CD4-positive, alpha-beta T cell treated with Interleukin-17A for 1 hour (primary cell): ENCODE measurements around the gene PKNOX2.

Experiments
- DNase-seq: peaks from one replicate; pipeline ENCODE4 v3.0.0-alpha.2; 2020

Gene PKNOX2

DNA sequence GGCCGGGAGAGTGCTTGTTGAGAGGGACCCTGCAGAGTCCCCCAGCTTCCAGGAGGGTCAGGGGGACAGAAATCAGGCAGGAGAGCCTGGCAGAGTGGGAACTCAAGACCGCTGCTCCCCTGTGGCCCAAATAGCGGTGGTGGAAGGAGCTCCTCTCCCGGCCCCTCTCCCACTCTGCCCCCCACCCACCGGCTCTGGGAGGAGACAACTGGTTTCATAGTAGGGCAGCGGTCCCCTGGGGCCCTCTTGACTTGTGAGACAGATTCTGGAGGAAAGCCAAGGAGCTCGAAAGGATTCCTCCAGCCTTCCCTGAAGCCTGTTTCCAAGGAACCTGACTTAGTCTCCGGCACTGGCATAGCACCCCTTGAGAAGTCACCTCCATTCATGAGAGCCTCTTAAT is 10.1 kb downstream of the PKNOX2 start:
- no peak for DNase-seq

DNA sequence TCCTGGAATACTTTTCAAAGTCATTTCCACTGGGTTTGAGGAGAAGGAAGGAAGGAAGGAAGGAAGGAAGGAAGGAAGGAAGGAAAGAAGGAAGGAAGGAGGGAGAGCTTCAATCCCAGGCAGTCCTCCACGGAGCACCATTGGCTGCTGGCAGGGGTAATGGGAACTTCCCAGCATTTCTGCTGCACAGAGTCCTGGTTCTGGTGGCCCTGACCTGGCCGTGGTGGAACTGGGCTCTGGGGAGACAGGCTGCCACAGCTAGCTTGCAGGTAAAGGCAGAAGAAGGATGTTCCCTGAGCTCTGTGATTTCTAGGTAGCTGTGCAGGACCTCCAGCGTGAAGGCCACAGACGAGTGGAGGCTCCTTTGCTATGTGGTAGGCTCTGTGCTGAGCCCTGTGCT is 10.6 kb downstream of the PKNOX2 start:
- no peak for DNase-seq

DNA sequence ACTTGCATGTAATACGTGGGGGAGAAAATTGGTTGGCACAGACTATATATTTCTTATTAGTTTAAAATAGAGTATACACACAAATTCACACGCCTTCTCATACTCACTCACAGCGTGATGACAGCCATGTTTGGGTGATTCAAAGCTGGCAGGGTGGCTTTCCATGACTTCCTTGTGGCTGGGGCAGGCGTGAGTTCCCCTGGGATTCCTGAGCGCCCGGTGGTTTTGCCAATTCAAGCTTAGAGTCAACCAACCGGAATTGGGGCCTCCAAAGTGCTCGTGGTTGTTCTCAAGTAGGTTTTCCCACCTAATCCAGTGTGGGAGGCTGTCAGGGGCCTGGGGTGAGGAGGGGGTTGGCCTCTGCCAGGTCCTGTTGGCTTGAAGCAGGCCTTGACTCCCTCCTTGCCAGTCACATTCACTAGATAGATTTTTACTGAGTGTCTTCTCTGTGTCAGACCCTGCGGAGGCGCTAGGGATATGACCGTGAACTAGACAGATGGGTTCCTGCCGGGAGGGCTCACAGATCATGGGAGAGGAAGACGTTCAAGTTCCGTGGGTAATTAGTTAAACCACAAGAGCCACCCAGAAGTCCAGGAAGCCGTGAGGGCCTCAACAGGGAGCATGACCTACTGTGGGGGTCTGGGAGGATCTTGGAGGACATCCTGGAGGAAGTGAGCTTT is 11.5 kb downstream of the PKNOX2 start:
- no peak for DNase-seq

DNA sequence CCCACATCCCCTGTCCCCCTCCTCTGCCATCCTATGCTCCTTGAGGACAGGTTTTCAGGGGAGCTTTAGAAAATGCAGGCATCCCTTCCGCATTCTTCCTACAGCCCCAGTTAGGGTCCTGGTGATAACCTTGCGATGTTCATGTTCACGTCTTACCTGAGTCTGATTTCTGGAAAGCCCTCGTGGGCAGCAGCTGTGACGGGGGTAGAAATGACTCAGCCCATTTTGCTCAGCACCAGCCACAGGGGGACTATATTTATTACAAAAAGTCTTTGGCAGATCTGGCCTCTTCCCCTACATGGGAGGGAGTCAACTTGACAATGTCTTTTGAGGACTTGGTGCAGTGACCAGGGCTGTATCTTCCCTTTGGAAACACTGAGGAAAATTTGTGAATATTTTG is 12.3 kb downstream of the PKNOX2 start:
- no peak for DNase-seq

DNA sequence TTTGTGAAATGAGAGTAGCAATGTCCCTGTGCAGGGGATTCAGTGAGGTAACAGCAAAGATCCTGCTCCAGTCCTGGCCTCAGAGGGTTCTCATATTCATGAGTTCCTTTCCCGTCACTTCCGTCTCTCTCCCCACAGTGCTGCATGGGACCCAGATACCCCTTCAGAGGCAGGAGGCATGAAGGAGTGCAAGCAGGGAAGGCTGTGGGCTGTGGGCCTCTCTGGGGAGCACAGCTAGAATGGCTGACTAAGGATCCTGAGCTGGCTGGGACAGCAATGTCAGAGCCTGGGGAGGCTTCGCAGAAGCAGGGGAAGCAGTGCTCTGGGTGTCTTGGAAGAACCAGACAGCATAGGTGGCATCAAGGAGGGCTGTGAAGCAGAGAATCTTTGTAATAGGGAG is 13.0 kb downstream of the PKNOX2 start:
- DNase-seq: no peak

DNA sequence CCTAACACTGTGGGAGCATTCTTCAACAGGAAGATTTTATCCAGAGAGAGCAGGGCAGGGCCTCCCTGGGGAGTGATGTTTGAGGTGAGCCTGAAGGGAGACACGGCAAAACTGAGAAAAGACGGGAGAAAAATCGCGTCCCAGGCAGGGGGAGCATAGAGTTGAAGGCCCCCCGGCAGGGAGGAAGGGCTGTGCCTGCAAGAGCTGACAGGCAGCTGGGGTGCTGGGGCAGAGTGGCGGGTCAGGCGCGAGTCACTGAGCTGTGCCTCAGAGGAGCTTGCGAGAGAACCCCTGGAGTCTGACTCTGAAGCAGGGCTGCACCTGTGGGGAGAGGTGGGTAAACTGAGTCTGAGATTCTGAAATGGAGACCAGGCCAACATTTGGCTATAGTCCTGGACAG is 14.8 kb downstream of the PKNOX2 start:
- no peak for DNase-seq

DNA sequence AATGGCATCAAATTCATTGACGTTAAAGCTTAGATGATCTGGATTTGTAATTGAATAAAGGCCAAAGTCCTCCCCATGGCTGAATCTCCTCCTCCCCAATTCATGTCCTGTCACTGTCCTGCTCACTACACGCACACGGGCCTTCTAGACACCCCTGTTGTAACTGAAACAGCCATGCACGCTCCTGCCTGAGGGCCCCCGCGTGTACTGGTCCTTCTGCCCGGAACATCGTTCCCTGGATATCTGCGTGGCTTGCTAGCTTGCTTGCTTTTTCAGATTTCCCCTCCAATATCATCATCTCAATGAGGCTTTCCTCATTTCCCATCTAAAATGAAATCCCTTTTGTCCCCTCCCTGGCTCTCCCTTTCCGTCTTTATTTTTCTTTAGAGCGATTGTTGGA is 15.3 kb downstream of the PKNOX2 start:
- no peak for DNase-seq

DNA sequence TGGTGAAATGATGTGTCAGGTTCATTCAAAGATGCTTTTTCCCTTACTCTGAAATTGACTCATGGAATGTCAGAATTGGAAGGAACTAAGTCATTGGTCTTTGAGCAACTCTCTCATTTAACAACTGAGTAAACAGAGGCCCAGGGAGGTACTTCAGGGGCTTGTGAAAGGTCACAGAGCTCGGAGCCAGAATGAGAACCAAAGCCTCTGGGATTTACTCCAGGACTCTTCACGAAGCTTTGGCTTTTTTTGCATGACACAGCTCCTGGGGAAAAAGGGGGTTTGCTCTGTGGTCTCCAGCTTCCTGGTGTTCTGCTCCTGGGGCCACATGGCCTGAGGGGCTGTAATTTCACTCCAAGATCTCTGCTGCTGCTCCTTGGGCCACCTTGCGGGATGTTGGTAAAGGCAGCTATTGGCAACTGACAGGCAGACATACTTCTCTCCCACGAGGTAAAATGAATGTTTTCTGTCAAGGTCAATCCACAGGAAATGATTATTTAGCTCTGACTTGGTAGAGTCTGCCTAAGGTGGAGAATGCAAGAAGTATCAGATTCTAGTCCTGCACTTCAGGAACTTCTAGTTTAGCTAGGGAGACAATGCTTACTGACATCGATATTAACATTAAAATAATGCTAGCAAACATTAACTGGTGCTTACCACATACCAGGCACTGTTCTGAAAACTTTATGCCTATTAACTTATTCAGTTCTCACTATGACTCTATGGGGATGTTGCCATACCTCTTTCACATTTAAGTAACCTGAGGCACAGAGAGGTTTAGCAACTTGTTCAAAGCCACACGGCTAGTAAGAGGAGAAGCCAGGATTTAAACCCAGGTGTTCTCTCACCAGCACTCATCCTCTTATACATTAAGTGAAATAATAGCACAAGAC is 16.1 kb downstream of the PKNOX2 start:
- DNase-seq: no peak

DNA sequence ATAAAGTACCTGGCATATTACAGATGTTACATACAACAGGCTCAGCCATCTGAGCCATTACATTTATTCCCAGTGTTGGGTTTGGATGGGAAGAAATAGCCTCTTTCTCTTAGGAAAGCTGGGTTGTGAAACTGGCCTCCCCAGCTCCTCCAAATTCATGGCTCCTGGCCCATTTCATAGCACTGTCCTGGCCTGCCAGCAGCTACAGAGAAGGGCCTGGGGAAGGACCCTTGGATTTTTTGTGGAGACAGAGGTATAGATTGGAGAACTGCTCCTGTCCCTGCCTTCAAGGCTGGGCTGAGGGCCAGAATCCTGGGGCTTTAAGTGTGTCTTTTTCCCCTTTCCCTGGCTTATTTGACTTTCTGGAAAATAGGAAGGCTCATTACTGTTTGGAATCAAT is 18.0 kb downstream of the PKNOX2 start:
- DNase-seq: no peak

DNA sequence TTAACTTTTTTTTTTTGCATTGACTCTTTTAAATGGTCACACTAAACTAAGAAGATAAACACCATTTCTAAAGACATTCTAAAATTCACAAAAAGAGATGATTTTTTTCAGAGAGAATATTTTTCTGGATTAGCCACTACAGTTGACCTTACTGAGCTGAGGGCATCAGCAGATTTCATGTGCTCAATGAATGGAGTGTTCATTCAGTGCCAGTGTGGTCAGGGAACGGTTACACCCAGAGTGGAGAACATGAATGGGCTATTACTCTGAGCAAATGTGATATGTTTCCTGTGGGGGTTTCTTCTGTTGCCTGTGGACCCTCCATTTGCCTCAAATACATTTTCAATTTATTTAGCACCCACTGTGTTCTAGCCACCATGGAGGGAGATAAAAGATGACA is 19.1 kb downstream of the PKNOX2 start:
- no peak for DNase-seq

DNA sequence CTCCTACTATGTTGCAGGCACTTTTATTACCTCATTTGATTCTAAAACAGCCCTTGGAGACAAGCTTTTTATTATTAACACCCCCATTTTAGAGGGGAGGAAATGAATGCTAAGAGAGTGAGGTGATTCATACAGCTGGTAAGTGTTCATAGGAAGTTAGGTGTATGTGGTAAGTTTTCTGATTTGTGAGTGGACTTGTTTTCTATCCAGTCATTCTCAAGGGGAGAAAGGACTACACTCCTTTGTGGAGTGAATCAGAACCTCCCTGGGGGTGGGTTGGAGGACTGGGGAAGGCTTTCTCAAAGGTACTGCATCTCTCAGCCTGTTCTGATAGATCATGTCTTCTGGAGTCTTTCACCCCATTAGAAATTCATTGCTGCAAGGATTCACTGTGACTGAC is 23.5 kb downstream of the PKNOX2 start:
- no peak for DNase-seq

DNA sequence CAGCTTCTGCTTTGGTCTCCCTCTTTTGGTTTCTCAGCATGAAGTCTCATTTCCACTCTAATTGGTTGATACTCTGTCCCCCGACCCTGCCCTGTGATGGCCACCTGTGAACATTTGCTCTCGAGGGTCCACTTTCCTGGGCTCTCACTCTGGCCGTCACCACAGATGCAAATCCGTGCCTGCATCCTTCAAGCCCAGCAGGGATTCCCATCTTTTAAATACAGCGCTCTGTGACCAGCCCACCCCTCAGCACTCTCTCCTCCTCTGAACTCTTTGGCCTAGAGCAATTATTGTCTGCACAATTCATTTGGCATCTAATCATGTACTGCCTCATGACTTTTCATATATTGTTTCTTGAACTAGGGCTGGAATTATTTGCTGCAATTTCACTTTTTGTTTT is 26.0 kb downstream of the PKNOX2 start:
- no peak for DNase-seq

DNA sequence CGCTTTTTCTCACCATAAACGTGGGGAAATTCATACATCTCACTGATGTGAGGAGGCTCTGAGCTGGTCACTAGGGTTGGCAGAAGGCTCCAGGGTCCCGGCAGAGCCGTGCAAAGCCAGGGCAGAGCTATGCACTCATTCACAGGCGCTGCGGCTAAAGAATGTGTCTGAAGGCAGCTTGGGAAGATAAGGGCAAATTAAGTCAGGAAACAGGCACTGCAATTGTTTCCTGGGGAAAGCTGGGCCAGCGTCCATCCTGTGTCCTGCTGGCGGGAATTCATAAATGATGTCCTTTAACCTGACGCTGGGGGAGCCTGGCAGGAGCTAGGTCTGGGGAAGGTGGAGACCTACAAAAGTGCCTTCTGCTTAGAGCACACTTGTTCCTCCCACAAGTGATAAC is 27.6 kb downstream of the PKNOX2 start:
- no peak for DNase-seq

DNA sequence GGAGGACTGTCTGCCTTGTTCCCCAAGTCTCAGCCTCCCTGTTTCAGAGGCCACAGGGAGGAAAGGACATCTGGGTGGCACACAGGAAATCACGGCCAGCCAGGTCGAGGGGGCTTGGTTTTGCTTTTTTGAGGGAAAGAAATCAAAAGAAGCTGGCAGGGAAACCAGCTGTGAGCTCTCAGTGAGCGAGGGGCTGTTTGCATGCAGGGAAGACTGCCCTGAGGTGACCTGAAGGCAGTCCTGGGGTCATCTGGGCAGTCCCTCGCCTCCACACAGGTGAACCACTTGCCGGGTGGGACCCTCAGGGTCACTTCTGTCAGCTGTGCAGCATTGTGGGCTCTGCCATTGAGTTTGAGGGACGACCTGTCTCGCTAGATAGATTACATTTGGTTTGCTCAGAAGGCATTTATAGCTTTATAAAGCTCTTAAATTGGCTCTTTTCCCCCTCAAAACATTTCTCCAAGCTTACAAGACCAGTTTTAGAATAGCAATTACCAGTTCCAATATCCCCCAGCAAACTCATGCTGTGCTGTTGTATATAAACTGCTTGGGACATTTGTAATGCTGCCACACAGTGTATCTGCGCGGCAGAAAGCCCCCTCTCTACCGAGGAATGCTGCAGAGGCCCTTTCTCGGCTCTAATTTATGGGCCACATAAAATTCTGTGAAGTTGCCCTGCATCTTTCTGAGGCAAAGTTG is 28.3 kb downstream of the PKNOX2 start:
- DNase-seq: no peak

DNA sequence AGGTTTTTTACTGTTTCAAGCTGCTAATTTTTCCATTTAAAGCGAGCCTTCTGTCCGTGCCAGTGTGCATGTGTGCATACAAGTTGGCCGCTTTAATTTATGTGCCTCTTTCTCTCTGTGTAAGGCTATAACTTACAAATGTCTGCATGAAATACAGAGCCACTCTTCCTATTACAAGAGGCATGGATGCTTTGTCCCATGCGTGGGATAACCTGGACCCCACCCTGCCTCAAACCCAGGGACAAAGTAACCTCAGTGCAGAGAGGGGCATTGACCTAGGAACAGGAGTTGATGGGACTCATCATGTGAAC is 28.8 kb downstream of the PKNOX2 start:
- no peak for DNase-seq

DNA sequence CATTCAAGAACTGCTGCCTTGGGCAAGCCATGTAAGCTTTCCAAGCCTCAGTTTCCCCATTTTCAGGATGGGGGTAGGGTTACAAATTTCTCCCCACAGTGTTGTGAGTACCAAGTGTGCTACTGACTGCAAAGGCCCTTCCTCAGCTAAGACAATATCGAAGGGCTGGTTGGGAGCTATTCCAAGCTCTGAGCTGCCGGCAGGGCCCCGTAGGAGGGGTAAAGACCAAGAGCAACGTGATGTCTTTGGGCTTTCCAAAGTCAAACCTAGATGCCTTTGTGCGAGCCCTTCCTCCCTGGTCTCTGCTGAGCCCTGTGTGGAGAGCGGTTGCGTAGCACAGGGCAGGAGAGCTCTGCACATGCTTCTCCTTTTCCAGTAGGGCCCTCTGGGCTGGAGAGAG is 29.3 kb downstream of the PKNOX2 start:
- no peak for DNase-seq

DNA sequence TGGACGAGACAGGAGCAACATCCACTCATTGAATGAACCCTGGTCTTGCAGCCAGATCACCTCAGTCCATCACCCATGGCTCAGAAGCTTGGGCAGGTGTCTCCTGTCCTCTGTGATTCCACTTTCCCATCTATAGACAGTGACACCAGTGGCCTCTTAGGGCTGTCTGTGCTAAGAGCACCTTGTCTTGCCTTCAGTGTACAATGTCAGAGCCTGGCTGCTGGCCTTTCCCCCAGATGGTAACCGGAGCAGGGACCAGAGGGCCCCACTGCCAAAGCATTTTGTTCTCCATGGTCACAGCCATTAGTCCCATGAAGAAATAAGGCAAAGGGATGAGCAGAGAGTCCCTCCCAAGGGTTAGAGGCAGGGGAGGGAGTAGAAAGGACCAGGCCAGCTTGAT is 35.4 kb downstream of the PKNOX2 start:
- DNase-seq: no peak

DNA sequence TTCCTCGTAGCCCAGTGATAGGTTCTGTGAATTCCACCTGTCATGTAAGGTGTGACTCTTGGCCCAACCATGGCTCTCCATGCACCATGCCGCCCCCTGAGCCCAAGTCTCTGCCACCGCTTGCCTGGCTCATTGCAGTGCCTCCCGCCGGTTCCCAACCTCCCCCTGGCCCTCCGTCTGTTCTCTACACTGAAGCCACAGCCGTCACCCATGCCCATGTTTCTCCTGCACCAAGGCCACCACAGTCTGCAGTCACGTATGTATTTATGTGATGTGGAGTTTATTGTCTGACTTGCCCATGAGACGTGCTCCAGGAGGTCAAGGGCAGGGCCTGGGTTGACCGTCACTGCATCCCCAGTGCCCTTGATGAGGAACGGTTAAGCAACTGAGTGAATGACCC is 35.9 kb downstream of the PKNOX2 start:
- DNase-seq: no peak

DNA sequence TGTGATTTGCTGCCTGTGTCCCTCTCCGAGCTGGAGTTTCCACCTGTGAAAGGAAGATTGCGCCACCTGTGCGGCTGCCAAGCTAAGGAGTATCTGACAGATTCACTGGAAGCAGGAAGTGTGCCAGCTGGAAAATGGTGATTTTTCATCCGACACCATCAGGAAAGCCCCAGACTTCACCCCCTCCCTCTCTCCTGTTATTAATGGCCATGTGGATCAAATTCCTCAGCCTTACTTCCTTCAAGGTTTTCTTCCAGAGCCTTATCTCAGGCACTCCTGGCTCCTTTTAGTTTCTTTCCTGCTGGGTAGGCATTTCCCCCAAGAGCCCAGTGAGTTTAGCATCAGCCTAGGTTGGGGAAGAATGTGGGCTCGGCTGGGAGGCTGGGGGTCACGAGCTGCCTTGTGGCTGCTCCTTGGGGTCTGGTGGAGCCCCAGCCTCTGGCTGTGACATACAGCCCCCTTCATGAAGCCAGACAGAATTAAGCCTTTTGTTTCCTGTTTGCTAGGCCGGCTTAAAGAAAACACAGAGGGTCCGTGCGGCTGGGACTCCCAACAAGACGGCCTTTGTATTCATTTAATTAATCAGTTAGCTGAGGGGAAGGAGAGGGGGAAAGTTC is 37.1 kb downstream of the PKNOX2 start:
- no peak for DNase-seq

DNA sequence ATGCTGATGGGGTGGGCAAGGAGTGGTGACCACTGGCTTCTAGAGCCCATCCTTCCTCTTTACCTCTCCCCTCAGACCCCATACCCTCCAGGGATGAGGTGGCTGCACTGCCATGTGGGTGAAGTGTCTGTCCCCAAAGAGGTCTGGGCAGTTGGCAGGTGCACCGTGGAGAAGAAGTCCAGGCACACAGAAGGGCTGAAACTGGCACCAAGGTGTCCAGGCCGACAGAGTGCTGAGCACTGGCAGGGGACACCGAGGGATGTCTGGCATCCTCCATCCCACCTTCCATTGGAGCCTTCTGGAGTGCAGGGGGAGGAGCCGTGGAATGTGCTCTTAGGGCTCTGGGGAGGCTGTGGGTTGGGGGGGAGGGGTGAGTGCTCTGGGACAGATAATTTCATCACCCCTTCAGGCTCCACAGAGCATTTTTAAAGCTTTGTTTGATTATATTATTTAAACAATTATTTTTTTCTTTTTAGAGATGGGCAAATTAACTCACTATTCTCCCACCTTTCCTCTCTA is 37.9 kb downstream of the PKNOX2 start:
- DNase-seq: no peak

DNA sequence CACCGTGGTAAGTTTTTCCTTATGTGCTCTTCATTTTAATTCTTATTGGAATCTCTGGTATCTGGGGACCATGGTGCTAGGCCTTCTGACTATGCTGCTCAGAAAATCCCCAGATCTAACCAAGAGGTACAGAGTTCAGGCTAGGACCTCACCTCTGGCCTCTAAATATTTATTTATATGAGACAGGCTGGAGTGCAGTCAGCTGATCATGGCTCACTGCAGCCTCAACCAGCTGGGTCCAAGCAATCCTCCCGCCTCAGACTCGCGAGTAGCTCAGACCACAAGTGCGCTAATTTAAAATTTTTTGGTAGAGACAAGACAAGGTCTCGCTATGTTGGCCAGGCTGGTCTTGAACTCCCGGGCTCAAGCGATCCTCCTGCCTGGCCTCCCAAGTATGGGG is 38.4 kb downstream of the PKNOX2 start:
- no peak for DNase-seq

DNA sequence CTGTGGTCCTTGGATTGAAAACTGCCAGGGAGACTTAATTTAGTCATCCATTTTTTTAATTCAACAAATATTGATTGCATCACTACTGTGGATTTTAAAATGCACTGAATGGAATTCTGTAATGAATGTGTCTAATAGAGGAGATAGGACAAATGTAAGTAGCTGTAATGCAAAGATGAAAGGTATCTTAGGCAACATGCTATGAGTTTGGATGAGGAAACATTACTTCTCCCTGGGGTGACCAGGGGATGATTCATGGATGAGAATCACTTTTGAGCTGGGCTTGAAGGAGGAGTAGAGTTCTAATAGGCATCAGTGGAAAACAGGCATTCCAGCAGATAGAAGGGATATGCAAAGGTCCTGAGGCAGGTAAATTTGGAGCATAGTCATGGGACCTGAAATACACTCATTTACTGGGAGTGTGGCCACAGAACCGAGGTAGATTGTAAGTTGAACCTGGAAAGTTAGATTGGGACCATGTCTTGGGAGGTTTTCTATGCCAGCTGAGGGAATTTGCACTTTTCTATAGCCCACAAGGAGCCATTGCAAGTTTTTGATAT is 43.4 kb downstream of the PKNOX2 start:
- DNase-seq: no peak

DNA sequence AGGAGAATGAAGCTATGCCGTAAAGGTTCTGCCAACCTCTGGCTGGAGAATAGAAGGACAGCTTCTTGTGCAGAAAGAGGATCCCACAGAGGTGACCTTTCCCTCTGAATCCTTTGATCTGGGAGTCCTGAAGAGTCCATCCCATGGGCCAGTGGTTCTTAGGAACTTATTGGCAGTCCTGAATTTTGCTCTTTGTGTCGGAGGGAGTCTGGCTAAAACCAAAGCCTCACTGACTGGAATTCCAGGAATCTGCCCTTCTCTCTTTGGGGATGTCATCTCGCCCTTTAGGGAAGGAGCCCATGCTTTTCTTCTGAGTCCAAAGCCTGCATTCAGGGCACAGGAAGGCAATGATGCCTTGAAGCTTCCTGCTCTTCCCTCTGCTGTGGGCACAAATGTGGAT is 45.5 kb downstream of the PKNOX2 start:
- no peak for DNase-seq
